HG03196 (cell line): ENCODE data around the gene GPR55.

Experiments used
- ATAC-seq: cut with Tn5 transposase; IDR thresholded peaks from one replicate; pipeline ENCODE4 v1.9.1; 2021; ENCODE audit not compliant: unreplicated experiment

The GPR55 gene

GRCh38 chr2:230935130-230935430 lies 10.0 kb upstream of the GPR55 start:
- no peak for ATAC-seq

- no peak for ATAC-seq
Measured at GRCh38 chr2:230934231-230935129, 9.4 kb upstream of the GPR55 start.

GRCh38 chr2:230933521-230934180 lies 8.6 kb upstream of the GPR55 start:
- ATAC-seq = no peak

- no peak for ATAC-seq
Measured at GRCh38 chr2:230932556-230933511, 7.8 kb upstream of the GPR55 start.

- no peak for ATAC-seq
Measured at GRCh38 chr2:230931556-230932231, 6.7 kb upstream of the GPR55 start.

- ATAC-seq = no peak
Measured at GRCh38 chr2:230930928-230931555, 6.0 kb upstream of the GPR55 start.

- ATAC-seq = no peak
Measured at GRCh38 chr2:230930149-230930780, 5.2 kb upstream of the GPR55 start.

DNA sequence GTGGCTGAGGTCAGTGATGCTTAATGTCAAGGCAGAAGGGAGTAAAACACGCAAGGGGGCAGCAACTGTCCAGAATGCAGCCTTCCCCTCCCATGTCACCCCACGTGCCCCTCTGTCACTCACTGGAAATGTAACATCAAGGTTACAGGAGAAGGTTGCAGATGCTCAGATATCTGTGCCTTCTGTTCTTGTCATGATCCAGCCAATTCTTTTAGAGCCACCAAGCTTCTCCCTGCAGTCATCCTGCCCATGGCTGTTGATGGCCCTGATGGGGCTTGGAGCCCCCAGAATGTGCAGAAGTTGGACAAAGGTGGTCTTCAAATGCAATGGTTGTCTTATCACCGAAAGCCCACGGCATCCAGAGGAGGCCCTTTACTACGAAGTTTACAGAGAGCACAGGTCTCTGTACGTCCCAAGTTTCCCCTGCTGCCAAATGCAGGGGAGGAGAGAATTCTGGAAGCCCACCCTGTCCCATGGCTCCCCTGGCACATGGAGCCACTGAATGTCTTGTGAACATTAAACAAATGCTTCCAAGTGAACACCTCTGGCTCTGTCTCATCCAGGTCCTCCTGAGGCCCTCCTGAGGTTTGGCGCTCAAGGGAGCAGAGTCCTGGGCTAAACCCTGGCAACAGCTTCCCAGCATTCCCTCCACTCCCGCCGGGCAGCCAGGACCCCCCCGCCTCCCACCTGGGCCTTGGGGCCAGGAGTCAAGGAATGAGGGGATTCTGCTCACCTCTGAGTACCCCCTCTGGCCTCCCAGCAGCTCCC lies 4.5 kb upstream of the GPR55 start:
- ATAC-seq = no peak

GRCh38 chr2:230928701-230929380 lies 3.8 kb upstream of the GPR55 start:
- ATAC-seq = no peak

- ATAC-seq = no peak
Measured at GRCh38 chr2:230927711-230928341, 2.8 kb upstream of the GPR55 start.

GRCh38 chr2:230925879-230926765 lies 1.1 kb upstream of the GPR55 start:
- ATAC-seq = peak; percentile 33

DNA sequence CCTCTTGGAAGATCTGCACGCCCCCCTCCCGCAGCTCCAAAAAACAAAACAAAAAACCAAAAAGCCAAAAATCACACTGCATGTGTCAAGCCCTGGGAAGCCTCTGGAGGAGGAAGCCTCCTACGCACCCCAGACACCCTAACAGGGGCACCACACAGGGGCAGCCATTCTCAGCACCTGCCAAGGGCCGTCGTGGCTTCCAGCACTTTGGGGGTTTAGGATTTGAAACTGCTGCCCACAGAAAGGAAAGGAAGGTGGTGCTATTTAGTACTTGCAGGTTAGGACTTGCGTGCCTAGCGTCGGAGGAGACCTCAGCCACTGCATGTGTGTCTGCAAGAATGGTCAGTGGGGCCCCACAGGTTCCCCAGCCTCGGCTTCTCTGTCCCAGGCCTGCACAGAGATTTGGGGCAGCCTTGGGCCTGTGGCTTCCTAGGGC lies 419 bp upstream of the GPR55 start:
- peak; percentile 17 for ATAC-seq

GRCh38 chr2:230924092-230924469 lies 961 bp downstream of the GPR55 start:
- ATAC-seq = no peak

- ATAC-seq = no peak
Measured at GRCh38 chr2:230922951-230923717, 1.9 kb downstream of the GPR55 start.

DNA sequence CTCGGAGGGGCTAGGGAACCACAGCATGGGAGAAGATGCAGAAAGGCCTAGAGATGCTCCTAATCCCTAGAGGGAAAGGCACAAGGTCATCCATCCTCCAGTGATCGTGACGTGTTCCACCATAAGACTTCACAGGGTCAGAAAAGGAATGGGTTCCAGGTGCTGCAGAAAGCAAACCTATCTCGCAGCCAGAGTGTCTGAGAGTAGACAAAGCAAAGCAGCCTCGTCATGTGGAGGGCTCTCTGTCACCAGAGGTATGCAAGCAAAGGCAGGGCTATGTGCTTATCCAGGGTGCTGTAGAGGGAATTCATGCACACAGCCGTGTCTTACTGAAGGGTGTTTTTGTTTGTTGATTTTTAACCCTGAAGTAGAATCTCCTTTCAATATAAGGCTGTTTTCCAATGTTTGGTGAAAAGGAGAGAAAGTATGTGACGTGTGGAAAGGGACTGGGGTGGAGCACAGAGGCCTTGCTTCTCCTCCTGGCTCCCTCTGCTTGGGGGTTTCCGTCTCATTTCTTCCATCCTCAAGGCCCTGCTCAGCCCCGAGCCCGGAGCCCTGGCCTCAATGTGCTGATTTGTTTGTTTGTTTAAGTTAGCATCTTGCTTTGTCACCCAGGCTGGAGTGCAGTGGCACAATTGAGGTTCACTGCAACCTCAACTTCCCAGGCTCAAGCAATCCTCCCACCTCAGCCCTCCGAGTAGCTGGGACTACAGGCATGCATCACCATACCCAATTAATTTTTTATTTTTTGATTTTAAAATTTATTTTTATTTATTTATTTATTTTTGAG lies 3.0 kb downstream of the GPR55 start:
- ATAC-seq = no peak

GRCh38 chr2:230920167-230920566 lies 4.9 kb downstream of the GPR55 start:
- no peak for ATAC-seq
